ENCODE measurements around the gene PCDHGA7.
"Not testable (repeated sequence)": the region's sequence is repeated elsewhere in the genome, so short reads cannot be mapped to it uniquely, and the experiment has no call there.

Gene PCDHGA7

DNA sequence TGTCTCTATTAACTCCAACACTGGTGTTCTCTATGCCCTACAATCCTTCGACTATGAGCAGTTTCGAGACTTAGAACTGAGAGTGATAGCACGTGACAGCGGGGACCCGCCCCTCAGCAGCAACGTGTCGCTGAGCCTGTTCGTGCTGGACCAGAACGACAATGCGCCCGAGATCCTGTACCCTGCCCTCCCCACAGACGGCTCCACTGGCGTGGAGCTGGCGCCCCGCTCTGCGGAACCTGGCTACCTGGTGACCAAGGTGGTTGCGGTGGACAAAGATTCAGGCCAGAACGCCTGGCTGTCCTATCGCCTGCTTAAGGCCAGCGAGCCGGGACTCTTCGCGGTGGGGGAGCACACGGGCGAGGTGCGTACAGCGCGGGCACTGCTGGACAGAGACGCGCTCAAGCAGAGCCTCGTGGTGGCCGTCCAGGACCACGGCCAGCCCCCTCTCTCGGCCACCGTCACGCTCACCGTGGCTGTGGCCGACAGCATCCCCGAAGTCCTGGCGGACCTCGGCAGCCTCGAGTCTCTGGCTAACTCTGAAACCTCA, 40.3 kb downstream of the PCDHGA7 start:
- no peak for DNase-seq (ENCODE audit: low read depth in 3 of 3, low spot score in 1 of 3)

DNA sequence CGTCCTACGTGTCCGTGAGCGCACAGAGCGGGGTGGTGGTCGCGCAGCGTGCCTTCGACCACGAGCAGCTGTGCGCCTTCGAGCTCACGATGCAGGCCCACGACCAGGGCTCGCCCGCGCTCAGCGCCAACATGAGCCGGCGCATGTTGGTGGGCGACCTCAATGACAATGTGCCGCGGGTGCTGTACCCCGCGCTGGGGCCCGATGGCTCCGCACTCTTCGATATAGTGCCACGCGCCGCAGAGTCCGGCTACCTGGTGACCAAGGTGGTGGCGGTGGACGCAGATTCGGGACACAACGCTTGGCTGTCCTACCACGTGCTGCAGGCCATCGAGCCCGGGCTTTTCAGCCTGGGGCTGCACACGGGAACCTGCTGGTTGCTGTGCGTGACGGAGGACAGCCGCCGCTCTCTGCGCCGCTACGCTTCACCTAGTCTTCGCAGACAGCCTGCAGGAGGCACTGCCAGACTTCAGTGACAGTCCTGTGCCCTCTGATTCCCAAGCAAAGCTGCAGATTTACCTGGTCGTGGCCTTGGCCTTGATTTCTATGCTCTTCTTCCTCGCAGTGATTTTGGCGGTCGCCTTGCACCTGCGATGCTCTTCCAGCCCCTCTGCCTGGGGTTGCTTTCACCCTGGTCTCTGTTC, 45.4 kb downstream of the PCDHGA7 start:
- DNase-seq (ENCODE audit: low read depth in 3 of 3, low spot score in 1 of 3), result no peak

DNA sequence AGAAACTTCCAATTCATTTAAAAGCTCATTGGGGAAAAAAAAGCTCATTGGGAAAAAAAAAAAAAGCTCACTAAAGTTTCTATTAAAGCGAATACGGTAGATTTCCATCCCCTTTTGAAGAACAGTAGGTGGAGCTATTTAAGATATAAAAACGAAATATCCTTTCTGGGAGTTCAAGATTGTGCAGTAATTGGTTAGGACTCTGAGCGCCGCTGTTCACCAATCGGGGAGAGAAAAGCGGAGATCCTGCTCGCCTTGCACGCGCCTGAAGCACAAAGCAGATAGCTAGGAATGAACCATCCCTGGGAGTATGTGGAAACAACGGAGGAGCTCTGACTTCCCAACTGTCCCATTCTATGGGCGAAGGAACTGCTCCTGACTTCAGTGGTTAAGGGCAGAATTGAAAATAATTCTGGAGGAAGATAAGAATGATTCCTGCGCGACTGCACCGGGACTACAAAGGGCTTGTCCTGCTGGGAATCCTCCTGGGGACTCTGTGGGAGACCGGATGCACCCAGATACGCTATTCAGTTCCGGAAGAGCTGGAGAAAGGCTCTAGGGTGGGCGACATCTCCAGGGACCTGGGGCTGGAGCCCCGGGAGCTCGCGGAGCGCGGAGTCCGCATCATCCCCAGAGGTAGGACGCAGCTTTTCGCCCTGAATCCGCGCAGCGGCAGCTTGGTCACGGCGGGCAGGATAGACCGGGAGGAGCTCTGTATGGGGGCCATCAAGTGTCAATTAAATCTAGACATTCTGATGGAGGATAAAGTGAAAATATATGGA, 48.0 kb downstream of the PCDHGA7 start, which contains the start of gene PCDHGA12:
PCDHGA12 (plus strand) TSS at position 176 of the 782 bp plus-strand sequence; CDS start at position 429, 253 bp downstream.
- no peak for DNase-seq (ENCODE audit: low read depth in 3 of 3, low spot score in 1 of 3)

DNA sequence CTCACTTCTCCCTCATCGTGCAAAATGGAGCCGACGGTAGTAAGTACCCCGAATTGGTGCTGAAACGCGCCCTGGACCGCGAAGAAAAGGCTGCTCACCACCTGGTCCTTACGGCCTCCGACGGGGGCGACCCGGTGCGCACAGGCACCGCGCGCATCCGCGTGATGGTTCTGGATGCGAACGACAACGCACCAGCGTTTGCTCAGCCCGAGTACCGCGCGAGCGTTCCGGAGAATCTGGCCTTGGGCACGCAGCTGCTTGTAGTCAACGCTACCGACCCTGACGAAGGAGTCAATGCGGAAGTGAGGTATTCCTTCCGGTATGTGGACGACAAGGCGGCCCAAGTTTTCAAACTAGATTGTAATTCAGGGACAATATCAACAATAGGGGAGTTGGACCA, 48.7 kb downstream of the PCDHGA7 start:
- no peak for DNase-seq (ENCODE audit: low read depth in 3 of 3, low spot score in 1 of 3)

DNA sequence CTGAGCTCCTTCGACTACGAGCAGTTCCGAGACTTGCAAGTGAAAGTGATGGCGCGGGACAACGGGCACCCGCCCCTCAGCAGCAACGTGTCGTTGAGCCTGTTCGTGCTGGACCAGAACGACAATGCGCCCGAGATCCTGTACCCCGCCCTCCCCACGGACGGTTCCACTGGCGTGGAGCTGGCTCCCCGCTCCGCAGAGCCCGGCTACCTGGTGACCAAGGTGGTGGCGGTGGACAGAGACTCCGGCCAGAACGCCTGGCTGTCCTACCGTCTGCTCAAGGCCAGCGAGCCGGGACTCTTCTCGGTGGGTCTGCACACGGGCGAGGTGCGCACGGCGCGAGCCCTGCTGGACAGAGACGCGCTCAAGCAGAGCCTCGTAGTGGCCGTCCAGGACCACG, 49.8 kb downstream of the PCDHGA7 start:
- DNase-seq (ENCODE audit: low read depth in 3 of 3, low spot score in 1 of 3), result not testable (repeated sequence)

DNA sequence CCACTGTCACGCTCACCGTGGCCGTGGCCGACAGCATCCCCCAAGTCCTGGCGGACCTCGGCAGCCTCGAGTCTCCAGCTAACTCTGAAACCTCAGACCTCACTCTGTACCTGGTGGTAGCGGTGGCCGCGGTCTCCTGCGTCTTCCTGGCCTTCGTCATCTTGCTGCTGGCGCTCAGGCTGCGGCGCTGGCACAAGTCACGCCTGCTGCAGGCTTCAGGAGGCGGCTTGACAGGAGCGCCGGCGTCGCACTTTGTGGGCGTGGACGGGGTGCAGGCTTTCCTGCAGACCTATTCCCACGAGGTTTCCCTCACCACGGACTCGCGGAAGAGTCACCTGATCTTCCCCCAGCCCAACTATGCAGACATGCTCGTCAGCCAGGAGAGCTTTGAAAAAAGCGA, 50.2 kb downstream of the PCDHGA7 start:
- DNase-seq (ENCODE audit: low read depth in 3 of 3, low spot score in 1 of 3), result not testable (repeated sequence)

DNA sequence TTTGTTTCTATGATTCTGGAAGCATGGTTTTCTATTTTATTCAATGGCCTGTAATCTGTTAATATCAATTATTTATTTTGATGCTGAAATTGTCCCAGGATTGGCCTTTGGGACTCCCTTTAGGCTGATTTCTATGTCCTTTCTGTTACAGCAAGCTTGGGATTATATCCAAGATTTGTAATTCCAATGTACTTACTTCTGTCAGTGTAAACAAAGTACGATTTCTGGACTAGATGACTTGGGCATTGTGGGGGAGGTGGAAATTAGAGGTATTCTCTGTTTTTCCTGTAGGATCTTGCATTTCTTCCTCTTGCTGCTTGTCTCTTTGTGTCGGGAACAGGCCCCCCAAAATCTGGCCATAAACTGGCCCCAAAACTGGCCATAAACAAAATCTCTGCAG, 51.5 kb downstream of the PCDHGA7 start:
- DNase-seq (ENCODE audit: low read depth in 3 of 3, low spot score in 1 of 3), result no peak
